Cardiac fibroblast (primary cell): ENCODE results near the gene SH3TC1.
A peak's percentile ranks its signal among the peaks of the same experiment; 100 is the strongest.

Source experiments
- DNase-seq, 2 donors: peaks; one replicate each; pipeline versions ENCODE4 v3.0.0 to v3.0.0-alpha.2; 2010; ENCODE audit warnings: low read depth in 2 of 2
- H3K4me3 ChIP-seq, 2 donors: replicated peaks in 1 of 2; 1 replicate in 1 of 2; 2 replicates in 1 of 2; pipeline ENCODE4 v1.5.1; 2011; ENCODE audit warnings: low read depth in 2 of 2, low read length in 2 of 2, mild to moderate bottlenecking in 2 of 2, moderate library complexity in 1 of 2
- CTCF ChIP-seq: IDR thresholded peaks from one replicate; pipeline ENCODE4 v1.5.1; 2011; ENCODE audit warnings: low read depth, mild to moderate bottlenecking, low read length, inconsistent platforms

SH3TC1 gene

DNA sequence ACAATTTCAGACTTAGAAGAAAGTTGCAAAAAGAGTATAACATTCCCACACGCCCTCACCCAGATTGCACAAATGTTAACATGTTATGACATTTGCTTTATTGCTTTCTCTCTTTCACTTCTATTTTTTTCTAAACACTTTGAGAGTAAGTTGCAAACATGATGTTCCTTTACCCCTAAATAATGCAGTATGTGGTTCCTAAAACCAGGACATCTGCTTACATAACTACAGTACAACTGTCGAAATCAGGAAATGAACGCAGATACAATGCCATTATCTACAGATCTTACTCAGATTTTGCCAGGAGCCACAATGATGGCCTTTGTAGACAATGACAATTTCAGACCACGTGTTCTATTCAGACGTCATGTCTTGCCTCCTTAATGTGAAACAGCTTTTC, 22.4 kb downstream of the SH3TC1 start:
- no peak overlapping the region for H3K4me3 ChIP-seq
- no peak for TF ChIP-seq CTCF
- DNase-seq, result peak; percentile 64 to 77

- no peak overlapping the region for H3K4me3 ChIP-seq
- no peak for DNase-seq
- no peak for TF ChIP-seq CTCF
Observed at GRCh38 chr4:8221985-8222384, 22.9 kb downstream of the SH3TC1 start.

DNA sequence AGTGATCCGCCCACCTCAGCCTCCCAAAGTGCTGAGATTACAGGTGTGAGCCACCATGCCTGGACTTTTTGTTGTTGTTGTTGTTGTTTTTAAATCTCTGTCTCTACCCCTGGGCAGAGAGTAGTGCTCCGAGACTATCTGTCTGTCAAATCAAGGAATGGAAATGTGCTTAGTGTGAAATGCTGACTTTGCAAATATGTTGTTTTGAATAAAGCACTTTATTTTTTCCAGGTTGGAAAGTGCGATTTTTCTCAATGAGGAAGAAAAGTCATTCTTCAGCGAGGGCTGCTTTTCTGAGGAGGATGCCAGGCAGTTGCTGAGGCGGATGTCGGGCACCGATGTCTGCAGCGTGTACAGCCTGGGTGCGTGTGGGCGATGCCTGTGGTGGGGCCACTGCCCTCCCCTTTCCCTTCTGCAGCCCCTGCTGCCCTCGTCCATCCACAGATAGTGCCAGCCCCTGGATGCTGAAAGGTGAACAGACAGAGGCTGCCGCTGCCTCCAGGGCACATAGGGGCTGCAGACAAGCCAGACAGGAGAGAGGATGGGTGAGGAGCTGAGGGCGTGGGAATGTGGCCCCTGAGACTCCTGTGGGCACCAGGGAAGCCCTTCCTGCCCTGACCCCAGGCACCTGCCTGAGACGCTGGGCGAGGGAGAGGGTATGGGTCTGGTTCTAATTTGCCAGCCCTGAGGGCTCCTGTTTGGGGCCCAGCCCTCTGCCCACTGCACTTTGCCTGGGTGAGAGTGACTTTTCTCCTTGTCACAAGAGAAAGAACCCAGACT, 23.7 kb downstream of the SH3TC1 start:
- no peak for DNase-seq
- H3K4me3 ChIP-seq, result no peak overlapping the region
- no peak for TF ChIP-seq CTCF

DNA sequence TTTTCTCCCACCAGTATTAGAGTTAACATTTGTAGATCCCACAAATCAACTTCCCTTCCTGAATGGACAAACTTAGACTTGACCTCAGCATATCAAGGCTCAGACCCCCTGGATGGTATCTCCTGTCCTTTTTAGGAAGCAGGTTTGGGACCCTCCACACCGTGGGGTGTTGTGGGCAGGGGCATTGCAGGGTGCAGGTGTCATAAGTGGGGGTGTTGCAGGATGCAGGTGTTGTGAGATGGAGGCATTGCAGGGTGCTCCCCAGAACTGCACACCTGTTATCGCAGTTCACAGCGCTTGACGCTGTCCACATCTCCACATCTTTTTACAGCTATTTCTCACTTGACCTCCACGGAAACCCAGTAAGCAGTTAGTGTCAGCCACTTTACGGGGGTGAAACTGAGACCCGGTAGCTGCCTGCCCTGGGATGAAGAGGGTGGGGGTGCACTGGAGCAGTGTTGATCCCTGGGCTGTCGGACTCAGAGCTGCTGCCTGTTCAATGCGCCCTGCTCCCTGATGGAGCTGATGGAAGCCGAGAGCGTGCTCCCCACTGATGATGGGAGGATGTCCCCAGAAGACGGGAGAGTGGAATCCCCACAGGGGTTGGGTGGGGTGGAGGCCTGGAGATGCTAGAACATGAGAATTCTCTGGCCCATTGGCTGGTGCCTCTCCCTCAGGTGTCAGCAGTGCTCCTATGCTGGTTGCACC, 25.3 kb downstream of the SH3TC1 start:
- H3K4me3 ChIP-seq, result no peak overlapping the region
- no peak for TF ChIP-seq CTCF
- DNase-seq, result no peak

DNA sequence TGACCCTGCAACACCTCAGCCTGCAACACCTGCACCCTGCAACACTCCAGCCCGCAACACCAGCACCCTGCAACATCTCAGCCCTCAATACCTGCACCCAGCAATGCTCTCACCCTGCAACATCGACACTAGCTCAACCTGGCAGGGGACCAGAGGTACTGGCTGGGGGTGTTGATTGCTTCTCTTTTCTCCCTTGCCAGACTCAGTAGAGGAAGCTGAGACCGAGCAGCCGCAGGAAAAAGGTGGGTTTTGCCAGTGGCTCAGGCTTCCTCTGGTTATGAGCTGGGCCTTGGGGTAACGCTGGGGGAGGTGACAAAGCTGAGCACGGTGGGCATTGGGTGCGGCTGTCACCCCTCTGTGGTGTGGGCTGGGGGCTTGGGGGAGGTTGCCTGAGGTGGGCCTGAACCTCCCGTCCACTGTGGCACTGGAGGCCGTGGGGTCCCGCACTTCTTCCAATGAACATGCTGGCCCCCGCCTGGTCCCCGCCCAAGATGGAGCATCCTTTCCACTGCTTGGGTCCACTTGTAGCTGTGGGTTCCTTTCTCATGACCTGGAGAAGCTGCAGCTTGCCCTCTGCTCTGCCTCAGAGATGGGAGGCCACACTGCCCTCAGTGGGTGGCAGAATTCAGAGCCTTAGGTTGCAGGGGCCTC, 26.0 kb downstream of the SH3TC1 start:
- H3K4me3 ChIP-seq, result no peak overlapping the region
- no peak for TF ChIP-seq CTCF
- no peak for DNase-seq

GRCh38 chr4:8225706-8226443, 26.8 kb downstream of the SH3TC1 start:
- no peak for TF ChIP-seq CTCF
- no peak for DNase-seq
- H3K4me3 ChIP-seq, result no peak overlapping the region
